Measurements from ENCODE around the gene IFI30.
"Not testable (repeated sequence)": the region's sequence is repeated elsewhere in the genome, so short reads cannot be mapped to it uniquely, and the experiment has no call there.

IFI30 gene

DNA sequence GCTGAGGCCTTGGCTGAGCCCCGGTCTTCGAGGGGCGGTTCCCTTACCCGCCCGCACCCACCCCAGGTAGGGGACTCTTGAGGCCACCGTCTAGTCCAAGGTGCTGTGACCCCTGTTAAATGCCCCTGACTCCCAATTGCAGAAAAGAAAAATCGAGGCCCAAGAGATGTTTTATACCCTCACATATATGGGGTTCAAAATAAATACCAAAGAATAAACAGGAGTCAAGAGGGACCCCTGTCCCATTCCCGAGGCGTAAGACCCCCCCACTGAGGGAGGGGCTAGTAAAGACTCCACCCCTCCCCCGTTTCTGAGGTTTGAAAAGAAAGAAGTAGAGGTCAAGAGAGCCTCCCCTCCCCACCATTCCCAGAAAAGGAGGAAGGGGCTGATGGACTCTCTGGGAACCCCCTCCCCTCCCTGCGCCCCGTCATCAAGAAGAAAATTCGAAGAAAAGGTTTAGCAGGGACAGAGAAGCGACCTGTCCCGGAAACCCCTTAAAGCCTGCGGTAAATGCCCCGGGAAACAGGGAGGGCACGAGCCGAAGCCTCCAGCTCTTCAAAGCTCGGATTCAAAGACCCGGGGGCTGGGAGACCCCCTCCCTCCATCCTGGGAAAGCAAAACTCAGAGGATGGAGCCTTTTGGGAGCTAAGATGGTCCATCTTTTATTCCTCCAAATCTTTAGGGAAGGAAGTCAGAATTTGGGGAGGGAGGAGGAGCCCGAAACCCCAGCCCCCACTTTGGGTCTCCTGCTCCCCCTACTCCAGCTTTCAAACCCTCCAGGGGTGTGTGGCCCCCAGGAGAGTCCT lies 31.0 kb downstream of the IFI30 start:
- peak; percentile 55 for DNase-seq

DNA sequence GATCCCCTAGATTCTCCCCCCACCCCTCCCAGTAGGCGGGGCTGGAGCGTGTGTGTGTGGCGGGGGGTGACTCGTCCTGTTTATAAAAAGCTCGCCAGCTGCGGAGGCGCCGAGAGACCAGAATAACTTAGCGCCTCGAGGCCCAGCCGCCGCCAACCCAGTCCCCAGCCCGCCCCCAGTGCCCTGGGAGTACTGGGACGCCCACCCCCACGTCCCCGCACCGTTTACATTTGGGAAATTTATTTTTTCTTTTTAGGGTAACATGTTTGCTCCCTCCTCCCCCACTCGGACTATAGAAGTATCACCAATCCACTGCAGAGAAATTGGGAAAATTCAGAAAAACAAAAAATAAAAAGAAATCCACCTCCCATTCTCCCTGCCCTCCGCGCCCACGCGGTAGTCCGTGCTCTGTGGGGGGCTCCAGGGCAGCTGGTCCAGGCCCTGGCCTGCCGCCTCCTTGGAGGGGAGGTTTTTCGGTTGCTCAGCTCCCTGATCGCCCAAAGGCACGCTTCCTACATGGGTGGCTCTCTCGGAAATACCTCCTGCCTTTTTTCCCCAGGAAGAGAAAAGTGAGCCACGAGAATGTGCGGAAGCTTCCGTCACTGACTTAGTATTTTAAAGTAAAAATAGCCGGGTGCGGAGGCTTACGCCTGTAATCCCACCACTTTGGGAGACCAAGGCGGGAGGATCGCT lies 31.7 kb downstream of the IFI30 start:
- DNase-seq = peak; percentile 59

DNA sequence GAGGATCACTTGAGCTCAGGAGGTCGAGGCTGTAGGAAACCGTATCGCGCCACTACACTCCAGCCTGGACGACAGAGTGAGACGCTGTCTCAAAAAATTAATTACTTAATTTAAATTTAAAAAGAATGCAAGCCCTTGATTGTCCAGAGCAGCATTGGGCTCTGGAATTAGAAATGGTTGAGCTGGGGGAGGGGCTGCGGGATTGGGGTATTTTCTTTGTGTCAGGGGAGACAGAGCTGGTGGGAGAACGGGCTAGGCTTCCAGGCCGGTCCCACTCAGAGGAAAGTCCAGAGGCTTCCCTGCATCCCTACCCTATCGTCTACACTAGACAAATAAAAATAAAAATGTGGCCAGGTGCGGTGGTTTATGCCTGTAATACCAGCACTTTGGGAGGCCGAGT lies 32.4 kb downstream of the IFI30 start:
- DNase-seq = no peak

DNA sequence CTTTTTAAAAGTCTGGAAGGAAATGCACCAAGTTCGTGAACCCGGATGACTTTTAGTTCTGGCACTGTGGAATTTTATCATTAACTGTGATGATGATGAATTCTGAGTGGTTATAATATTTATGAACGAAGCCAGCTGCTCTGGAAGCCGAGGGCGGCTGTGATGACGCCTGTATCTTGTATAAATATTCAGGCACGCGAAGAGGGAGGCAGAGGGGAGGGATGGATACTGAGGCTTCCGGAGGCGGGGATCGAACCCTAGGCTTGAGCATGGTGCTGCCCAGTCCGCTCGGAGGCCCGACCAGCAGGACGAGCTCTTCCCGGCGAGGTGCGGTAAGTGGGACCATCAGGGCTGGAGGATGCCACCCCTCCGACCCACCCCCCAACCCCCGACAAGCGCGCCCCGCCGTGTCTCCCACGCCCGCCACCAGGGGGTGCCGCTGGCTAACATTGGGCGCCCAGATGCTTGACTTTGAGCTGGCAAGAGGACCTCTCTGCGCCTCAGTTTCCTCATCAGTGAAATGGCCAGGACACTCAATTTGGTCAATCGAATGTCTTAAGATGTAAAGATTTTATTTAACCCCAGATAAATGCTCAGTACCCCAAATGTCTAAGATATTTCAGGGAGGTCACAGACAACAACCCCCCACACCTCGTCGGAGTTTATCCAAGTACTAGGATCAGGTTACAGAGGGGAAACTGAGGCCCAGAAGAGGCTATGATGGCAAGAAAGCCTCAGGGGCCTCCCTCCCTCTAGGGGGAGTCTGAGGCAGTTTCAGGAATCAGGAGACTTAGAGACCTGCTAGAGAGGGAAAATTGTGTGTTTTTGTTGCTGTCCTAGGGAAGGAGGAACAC lies 34.7 kb downstream of the IFI30 start:
- DNase-seq = peak; percentile 64

DNA sequence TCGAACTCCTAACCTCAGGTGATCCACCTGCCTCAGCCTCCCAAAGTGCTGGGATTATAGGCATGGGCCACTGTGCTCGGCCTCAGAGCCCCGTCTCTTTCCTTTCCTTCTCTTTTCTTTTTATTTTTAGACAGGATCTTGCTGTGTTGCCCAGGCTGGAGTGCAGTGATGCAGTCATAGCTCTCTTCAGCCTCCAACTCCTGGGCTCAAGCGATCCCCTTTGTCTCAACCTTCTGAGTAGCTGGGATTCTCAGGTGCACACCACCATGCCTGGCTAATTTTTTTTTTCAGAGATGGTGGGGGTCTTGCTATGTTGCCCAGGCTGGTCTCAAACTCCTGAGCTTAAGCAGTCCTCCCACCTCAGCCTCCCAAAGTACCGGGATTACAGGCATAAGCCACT lies 36.3 kb downstream of the IFI30 start:
- not testable (repeated sequence) for DNase-seq

DNA sequence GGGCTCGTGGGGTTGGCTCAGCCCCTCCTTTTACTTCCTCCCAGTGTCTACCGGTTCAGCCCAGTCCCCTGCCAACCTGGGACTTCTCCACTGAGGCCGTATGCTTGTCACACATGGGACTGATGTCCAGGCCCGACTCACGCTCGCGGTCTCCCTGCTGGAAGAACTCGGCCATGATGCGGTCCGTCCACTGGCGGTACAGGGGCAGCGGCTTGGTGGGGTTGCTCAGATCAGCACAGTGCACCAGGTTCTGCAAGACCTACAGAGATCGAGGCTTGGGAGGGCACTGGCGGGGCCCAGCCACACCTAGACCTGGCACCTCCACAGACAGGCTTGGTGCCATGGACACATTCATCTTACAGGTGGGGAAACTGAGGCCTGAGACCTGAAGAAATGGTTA lies 38.1 kb downstream of the IFI30 start:
- DNase-seq = no peak

DNA sequence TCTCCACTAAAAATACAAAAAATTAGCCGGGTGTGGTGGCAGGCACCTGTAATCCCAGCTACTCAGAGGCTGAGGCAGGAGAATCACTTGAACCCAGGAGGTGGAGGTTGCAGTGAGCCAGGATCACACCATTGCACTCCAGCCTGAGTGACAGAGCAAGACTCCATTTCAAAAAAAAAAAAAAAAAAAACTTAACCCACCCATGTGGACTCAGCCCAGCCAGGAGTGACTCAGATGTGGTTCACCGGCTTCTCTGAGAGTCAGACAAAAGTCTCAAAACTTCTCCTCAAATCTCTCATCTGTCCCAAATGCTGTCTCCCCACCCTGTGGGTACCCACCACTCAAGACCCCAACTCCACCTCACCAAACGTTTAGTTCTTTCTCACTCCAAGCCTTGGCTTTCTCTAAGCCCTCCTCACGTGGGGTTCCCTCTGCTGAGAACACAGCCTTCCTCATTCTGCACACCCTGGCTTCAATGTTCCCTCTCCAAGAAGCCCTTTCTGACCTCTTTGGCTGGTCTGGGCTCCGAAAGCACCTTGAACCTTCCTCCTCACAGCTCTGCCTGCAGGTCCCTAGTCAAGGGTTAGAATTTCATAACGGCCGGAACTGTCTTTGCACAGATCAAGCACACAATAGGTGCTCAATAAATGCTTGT lies 41.3 kb downstream of the IFI30 start:
- no peak for DNase-seq

DNA sequence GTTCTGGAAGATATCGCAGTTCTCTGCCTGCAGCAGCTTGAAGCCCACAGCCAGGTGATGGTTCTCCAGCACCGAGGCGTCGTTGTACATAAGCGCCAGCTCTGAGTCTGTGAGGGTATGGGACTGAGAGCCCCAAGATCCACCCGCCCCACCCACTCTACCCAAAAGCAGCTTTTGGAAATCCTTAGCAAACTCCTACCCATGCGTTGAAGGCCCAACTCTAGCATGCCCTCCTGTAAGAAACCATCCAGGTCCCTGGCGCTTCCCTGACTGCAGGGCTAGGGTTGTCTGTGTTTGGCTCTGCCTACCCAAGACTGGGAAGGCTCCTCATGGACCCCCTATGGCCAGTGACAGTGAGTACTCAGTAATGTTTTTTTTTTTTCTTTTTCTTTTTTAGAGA lies 43.2 kb downstream of the IFI30 start:
- no peak for DNase-seq

DNA sequence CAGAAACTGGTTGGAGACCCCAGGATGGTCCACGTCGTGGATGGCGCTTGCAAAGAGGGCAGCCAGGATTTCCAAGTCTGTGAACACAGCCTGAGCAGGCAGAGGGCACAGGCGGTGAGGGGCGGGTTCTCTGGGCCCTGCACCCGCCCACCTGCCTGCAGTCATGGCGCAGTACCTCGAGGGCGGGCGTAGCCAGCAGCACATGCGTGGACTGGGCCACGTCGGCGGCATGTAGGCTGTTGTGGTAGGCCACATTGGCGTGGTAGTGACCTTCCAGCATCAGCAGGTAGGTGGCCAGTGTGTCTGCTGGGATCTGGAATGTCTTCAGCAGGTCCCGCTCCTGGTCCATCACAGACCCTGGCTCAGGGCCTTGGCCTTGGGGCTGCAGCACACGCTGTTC lies 44.5 kb downstream of the IFI30 start:
- no peak for DNase-seq

DNA sequence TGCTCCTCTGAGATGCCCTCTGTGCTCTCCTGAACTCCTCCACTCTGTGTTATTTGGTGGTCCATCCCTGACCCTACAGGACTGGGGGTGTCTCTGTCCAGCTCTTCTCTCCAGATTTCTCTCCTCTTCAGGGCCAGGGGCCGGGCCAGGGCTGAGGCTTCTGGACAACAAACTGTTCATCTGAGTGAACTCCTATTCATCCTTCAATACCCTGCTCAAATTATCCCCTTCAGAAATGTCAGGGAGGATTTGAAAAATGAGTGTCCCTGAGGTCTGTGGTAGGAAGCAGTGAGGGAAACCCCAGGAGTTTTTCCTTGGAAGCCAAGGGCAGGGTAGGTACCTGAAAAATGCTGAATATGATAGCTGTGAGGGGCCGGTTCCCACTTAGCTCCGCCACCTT lies 45.0 kb downstream of the IFI30 start:
- DNase-seq = no peak

DNA sequence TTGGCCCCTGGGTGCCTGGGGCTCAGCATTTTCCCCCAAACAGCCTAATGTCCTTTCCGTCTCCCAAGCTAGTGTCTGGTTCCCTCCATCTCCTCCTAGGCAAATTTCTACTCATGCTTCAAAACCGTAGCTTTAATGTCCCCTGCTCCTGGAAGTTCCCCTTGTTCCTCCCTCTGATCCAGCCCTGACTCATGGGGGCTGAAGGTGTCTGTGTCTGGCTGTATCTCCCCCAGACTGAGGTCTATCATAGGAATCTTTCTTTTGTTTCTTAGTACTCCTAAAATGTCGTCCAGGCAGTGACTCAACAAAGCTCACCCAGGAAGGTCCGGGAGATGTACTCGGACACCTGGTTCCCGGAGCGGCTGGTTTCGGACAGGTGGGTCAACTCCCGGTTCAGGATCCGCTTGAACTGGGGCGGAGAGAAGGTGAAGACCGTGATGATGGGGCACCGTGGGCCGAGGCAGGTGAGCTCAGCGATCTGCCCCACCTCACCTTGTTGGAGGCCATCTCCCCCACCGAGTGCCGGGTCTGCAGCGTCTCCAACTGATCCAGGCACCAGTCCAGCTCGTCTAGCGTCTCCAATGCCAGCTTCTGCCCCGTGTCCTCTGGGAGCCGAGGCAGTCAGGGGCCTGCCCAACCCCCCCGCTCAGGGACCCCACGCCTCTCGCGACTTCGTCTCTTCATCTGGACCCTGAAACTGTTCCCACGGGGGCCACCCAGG lies 46.5 kb downstream of the IFI30 start:
- no peak for DNase-seq

DNA sequence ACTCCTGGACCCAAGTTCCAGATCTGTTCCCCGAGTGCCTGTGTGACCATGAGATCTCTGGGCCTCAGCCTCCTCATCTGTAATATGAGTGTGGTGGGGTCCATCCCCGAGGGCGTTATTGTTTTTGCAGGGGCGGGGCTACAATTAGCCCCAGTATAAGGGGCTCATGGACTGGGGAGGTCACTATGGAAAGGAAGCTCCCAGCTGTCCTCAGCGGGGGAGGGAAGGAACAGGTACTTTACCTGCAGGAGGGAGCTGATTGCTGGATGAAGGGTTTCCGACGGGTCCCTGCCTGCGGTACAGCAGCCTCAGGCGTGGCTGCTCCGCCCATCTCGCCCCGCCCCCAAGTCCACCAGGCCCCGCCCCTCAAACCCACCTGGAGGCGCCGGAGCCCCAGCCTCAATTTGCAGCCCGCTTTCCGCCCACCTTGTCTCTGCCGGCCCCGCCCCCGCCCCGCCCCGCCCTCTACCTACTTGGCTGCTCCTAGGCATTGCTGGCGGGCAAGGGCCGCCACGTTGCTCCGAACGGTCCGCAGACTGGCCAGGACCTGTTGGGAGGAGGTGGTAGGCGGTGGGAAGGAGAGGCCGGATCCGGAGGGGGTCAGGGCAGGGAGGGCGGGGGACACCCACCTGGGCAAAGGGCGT lies 47.1 kb downstream of the IFI30 start:
- DNase-seq = no peak

DNA sequence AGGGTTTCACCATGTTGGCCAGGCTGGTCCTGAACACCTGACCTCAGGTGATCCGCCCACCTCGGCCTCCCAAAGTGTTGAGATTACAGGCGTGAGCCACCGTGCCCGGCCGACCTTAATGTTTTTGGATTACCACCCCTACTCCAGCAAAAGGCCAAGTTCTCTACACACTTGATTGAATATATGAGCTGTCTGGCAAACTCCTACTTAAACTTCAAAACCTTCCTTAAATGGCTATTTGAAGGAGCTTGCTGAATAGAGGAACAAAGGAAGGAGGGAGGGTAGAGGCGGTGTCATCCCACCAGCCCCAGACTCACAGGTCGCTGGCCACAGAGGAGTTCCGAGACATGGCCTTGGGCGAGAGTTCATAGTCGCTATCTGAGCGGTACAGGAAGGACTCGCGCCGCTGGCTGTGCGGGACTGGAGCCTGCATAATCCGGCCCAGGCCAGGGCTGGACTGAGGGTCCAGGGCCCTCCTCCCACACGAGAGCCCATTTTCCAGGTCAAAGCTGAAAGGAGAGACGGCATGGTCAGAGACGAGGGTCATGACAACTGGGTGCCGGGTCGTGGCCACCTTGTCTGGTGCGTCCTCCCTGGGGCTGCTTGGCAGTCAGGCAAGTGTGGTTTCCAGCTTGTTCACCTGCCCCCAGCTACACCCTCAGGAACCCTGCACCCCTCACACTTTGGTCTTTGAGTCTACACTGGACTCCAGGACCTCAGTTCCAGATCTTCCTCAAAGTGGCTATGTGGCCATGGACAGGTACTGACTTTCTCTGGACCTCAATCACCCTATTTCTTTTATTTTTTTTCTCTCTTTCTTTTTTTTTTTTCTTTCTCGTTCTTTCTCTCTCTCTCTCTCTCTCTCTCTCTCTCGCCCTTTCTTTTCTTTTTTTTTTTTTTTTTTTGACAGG lies 48.5 kb downstream of the IFI30 start:
- no peak for DNase-seq

DNA sequence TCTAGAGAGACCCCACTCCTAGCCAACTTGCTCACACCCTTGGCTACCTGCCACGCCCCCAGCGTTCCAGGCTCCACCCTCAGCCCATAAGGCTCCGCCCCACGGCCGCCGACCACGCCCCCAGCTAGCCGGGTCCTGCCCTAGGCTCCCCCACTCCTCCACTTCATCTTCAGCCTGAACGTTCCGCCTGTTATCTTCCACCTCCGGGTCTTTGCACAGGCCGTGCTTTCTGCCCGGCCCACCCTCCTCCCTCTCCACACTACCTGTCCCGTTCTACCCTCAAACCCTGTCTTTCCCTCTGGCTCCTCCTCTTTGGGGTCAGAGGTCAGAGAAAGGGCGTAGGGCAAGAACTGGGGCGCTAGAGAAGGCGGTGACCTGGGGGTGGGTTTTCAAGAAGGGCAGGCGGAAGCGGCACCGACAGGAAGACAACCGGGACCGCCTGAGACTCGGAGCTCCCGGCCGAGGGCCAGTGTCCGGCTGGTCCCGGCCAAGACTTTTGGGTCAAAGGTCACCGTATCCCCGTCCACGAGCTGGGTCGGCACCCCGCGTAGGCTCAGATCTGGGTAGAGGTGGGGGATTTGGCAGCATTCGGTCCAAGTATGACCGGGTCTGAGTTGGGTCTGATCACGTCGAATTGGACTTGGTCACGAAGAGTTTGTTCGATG lies 50.4 kb downstream of the IFI30 start:
- peak; percentile 66 for DNase-seq

DNA sequence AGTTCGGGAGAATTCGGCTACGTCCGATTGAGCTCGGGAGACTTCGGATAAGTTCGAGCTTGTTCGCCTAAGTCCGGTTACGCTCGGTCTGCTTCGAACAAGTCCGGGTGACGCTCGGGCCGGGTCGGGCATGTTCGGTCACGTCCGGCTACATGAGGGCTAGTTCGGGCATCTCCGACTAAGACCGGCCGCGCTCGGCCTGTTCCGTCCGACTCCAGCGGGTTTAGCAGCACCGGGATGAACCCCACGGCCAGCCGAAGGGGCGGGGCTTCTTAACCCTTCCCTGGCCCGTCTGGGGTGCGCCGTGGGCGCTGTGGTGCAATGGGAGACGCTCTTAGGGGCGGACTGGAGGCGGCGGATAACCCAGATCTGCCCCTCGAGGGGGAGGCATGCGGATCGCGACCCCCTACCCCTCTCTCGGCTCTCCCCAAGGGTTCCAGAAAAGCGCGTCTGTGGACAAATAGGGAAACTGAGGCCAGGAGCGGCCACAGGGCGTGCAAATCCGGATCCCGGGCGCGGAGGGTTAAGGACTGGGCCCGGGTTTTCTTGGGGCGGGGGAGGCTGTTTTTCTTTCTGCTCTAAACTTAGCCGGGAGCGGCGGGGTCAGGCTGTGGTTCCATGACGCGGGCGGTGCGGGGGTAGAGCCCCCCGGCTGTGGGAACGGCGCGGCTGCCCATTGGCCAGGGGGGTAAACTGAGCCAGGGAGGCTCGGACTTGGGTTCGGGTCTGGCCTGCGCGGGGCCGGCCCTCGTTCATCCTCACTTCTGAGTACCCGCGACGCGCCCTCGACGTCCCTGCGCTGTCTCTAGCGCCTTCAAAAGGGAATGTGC lies 51.1 kb downstream of the IFI30 start:
- DNase-seq = peak; percentile 94

DNA sequence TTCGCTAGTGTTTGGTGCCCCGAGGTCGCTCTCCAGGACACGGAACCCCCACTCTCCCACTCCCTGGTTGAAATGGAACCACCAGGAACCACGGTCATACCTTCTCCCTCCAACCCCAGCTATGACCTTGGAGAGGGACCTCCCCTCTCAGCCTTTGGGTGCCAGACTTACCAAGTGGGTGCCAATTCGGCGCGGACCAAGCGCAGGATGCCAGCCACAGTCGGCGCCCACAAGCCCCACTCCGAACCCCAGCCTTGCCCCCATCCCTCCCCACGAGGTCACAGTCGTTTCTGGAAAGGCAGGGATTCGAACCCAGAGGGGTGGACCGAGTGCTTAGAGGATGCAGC lies 51.7 kb downstream of the IFI30 start:
- DNase-seq = no peak

DNA sequence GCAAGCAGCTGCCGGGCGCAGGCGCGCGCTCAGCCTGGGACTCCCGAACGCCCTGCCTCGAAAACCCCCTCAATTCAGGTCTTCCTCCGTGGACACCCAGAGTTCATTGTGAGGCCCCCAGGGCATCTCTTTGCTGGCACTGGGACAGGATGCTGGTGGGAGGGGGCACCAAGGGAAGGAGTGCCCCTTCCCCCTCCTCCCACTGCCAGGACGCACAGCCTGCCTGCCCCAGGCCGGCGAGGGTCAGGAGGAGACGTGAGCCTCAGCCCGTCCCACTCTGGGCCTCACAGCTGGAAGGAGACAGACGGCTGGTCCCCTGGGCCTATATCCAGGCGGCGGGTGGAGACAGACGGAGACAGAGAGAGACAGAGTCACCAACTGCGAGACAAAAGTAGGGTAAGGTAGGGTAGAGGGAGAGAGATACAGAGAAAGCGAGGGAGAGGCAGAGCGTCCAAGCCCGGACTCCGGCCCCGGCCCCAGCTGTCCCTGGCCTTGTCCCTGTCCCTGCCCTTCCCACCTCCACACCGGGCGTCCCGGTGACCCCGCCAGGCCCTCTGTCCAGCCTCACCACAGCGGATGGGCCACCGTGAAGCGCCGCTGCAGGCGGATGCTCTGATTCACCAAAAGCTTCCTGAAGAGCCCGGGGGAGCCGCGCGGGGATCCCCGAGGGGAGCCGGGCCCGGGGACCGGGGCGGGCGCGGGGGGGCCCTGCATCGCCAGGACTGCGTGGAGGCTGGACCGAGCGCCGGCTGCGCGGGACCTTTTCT lies 52.3 kb downstream of the IFI30 start, which contains the start of gene PDE4C:
Gene PDE4C (minus strand): TSS at position 737 of the 767 bp plus-strand sequence. CDS start 23 bp downstream, at position 714.
- no peak for DNase-seq
